ENCODE results near the gene SGO2.
A peak's percentile ranks its signal among the peaks of the same experiment; 100 is the strongest.

Gene SGO2

DNA sequence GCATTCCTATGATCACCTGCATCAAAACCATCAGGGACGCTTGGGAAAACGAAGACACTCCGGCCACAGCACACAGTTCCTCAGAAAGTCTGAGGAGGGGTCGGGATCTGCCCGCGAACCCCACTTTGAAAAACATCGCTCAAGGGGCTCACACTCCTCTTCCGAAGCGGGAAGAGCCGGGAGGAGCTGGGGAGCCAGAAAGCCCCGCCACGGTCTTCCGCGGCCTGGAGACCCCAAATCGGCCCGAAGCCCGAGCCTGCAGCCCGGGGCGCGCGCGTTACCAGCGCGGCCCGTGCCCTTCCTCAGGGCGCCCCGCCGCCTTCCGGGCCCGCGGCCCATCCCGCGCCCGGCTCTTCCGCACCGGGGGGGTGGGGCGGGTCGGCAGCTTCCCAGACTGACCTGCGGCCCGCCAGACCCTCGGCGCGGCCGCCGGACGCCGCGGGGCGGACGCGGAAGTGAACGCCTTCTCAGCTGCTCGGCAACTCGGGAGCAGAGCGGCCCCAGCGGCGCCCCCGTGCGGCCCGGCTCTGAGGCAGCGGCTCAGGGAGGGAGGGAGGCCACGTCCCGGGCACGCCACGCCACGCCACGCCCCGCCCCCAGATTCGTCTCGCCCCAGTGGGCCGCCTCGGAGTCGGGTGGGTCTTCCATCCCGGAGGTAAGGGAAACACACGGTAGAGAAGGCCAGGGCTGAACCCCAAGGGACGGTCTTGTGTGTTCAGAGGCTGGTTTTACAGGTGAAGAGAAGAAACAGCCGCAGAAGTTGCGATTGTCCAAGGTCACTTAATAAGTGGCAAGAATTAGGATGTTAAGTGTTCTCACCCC lies 16.2 kb upstream of the SGO2 start, which contains the start of gene KCTD18 (continued):
- TF ChIP-seq ZBTB8A (tag by site-specific recombination; IDR thresholded peaks at IDR 0.05) (peak; percentile 75), IKZF3 (tag by site-specific recombination; IDR thresholded peaks at IDR 0.05) (peak; percentile 20; the same call in 1 of the 2 replicates), ZNF366 (tag by site-specific recombination; conservative IDR thresholded peaks at IDR 0.05) (peak; percentile 31; the same call in 1 of the 2 replicates), HOXC10 (CRISPR knock-in tag; IDR thresholded peaks at IDR 0.05) (0 out of 2 replicates have a peak, but pooled peaks have one; percentile 19), ZNF747 (tag by site-specific recombination; IDR thresholded peaks at IDR 0.05) (no peak), SP2 (tag by site-specific recombination; IDR thresholded peaks at IDR 0.05) (peak; percentile 54), ZNF266 (tag by site-specific recombination; IDR thresholded peaks at IDR 0.05; ENCODE audit: low read depth) (no peak), ZNF292 (tag by site-specific recombination; IDR thresholded peaks at IDR 0.05; ENCODE audit: borderline replicate concordance, low read depth) (no peak)
- TF ChIP-seq, protein P1, sequence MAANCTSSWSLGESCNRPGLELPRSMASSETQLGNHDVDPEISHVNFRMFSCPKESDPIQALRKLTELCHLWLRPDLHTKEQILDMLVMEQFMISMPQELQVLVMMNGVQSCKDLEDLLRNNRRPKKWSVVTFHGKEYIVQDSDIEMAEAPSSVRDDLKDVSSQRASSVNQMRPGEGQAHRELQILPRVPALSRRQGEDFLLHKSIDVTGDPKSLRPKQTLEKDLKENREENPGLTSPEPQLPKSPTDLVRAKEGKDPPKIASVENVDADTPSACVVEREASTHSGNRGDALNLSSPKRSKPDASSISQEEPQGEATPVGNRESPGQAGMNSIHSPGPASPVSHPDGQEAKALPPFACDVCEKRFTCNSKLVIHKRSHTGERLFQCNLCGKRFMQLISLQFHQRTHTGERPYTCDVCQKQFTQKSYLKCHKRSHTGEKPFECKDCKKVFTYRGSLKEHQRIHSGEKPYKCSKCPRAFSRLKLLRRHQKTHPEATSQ (tag by site-specific recombination; IDR thresholded peaks at IDR 0.05) = no peak

DNA sequence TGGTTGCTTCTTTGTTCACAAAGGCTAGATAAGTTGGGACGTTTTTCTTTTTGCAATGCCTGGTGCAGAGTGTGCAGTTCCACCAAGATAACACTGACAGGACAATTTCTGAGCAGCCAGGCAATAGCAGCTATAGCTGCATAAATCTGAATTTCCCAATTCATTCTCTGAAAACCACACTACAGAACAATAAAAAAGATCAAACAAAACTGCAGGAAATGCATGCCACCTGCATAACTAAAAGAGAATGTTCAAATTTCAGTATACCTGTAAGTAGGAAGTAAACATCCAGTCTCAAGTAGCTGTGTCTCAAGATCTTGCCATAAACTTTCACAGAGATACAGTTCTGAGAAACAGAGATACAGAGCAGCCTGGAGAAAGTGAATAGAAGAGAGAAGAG lies 10.9 kb upstream of the SGO2 start:
- no peaks in the 10 kb centered on the region for H3K36me3 ChIP-seq (ENCODE audit: control insufficient read depth in 2 of 2, insufficient read depth in 1 of 2, low read length in 2 of 2)
- ChIA-PET POLR2A (no interaction called here), CTCF (interaction anchor here (0.7 kb wide), 1 partner anchor 8 kb away, joined by 4 read pairs; no protein-coding TSS in a partner anchor)
- H3K9me3 ChIP-seq (ENCODE audit: control insufficient read depth, insufficient read depth, low read depth, low read length) = no peaks in the 10 kb centered on the region
- H3K4me1 ChIP-seq (ENCODE audit: control insufficient read depth, insufficient read depth, low read length) = no peaks in the 10 kb centered on the region
- H3K27ac ChIP-seq (ENCODE audit: extremely low read depth, low read depth, low read length) = no peak overlapping the region
- no peak overlapping the region for H3K4me3 ChIP-seq (ENCODE audit: low read depth, low read length)
- no peak for TF ChIP-seq OSR2 (tag by site-specific recombination; IDR thresholded peaks at IDR 0.05)
- no peak for TF ChIP-seq ZNF112 (tag by site-specific recombination; IDR thresholded peaks at IDR 0.05)
- TF ChIP-seq ZNF670 (tag by site-specific recombination; IDR thresholded peaks at IDR 0.05; ENCODE audit: low read depth) = no peak
- TF ChIP-seq ZNF560 (tag by site-specific recombination; IDR thresholded peaks at IDR 0.05; ENCODE audit: borderline replicate concordance) = no peak
- no peak for TF ChIP-seq HOXC10 (CRISPR knock-in tag; IDR thresholded peaks at IDR 0.05)
- no peak for TF ChIP-seq ZSCAN16 (tag by site-specific recombination; IDR thresholded peaks at IDR 0.05)
- no peak for TF ChIP-seq ZBTB20 (tag by site-specific recombination; IDR thresholded peaks at IDR 0.05)
- TF ChIP-seq ZNF350 (tag by site-specific recombination; IDR thresholded peaks at IDR 0.05) = no peak
- TF ChIP-seq ZXDB (tag by site-specific recombination; IDR thresholded peaks at IDR 0.05) = no peak
- no peak for TF ChIP-seq ZNF140 (tag by site-specific recombination; IDR thresholded peaks at IDR 0.05)
- TF ChIP-seq ZBTB7A (tag by site-specific recombination; IDR thresholded peaks at IDR 0.05; ENCODE audit: low read depth) = no peak
- no peak for TF ChIP-seq ZNF324 (tag by site-specific recombination; IDR thresholded peaks at IDR 0.05)
- no peak for TF ChIP-seq ZNF311 (tag by site-specific recombination; IDR thresholded peaks at IDR 0.05; ENCODE audit: borderline replicate concordance)
- TF ChIP-seq, protein P2, sequence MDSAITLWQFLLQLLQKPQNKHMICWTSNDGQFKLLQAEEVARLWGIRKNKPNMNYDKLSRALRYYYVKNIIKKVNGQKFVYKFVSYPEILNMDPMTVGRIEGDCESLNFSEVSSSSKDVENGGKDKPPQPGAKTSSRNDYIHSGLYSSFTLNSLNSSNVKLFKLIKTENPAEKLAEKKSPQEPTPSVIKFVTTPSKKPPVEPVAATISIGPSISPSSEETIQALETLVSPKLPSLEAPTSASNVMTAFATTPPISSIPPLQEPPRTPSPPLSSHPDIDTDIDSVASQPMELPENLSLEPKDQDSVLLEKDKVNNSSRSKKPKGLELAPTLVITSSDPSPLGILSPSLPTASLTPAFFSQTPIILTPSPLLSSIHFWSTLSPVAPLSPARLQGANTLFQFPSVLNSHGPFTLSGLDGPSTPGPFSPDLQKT (IDR thresholded peaks at IDR 0.05; ENCODE audit: borderline replicate concordance, low read depth, low read length) = no peak
- TF ChIP-seq ZNF138 (tag by site-specific recombination; IDR thresholded peaks at IDR 0.05; ENCODE audit: borderline replicate concordance) = no peak
- TF ChIP-seq ZBTB48 (tag by site-specific recombination; IDR thresholded peaks at IDR 0.05) = no peak
- TF ChIP-seq, protein P3, sequence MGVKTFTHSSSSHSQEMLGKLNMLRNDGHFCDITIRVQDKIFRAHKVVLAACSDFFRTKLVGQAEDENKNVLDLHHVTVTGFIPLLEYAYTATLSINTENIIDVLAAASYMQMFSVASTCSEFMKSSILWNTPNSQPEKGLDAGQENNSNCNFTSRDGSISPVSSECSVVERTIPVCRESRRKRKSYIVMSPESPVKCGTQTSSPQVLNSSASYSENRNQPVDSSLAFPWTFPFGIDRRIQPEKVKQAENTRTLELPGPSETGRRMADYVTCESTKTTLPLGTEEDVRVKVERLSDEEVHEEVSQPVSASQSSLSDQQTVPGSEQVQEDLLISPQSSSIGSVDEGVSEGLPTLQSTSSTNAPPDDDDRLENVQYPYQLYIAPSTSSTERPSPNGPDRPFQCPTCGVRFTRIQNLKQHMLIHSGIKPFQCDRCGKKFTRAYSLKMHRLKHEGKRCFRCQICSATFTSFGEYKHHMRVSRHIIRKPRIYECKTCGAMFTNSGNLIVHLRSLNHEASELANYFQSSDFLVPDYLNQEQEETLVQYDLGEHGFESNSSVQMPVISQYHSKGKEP (tag by site-specific recombination; IDR thresholded peaks at IDR 0.05) = no peak
- no peak for TF ChIP-seq ZNF341 (tag by site-specific recombination; IDR thresholded peaks at IDR 0.05; ENCODE audit: low read depth)
- TF ChIP-seq, protein P4, sequence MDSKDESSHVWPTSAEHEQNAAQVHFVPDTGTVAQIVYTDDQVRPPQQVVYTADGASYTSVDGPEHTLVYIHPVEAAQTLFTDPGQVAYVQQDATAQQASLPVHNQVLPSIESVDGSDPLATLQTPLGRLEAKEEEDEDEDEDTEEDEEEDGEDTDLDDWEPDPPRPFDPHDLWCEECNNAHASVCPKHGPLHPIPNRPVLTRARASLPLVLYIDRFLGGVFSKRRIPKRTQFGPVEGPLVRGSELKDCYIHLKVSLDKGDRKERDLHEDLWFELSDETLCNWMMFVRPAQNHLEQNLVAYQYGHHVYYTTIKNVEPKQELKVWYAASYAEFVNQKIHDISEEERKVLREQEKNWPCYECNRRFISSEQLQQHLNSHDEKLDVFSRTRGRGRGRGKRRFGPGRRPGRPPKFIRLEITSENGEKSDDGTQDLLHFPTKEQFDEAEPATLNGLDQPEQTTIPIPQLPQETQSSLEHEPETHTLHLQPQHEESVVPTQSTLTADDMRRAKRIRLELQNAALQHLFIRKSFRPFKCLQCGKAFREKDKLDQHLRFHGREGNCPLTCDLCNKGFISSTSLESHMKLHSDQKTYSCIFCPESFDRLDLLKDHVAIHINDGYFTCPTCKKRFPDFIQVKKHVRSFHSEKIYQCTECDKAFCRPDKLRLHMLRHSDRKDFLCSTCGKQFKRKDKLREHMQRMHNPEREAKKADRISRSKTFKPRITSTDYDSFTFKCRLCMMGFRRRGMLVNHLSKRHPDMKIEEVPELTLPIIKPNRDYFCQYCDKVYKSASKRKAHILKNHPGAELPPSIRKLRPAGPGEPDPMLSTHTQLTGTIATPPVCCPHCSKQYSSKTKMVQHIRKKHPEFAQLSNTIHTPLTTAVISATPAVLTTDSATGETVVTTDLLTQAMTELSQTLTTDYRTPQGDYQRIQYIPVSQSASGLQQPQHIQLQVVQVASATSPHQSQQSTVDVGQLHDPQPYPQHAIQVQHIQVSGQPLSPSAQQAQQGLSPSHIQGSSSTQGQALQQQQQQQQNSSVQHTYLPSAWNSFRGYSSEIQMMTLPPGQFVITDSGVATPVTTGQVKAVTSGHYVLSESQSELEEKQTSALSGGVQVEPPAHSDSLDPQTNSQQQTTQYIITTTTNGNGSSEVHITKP (tag by site-specific recombination; IDR thresholded peaks at IDR 0.05) = no peak
- no peak for TF ChIP-seq ZNF48 (tag by site-specific recombination; IDR thresholded peaks at IDR 0.05)
